HFFc6 (cell line): Measurements from ENCODE around the gene DENND1A. TPM values are rescaled to one million over a fixed set of nuclear protein-coding genes. Genes with fewer than 3 reads are reported as not detected.

ENCODE experiments used
- DNase-seq: peaks from one replicate; pipeline ENCODE4 v3.0.0-alpha.2; 2018
- H3K27ac Mint-ChIP-seq: 2 replicates; pipeline ENCODE4 v1.8.0; 2020; ENCODE audit warnings: mild to moderate bottlenecking, mixed read lengths
- H3K27me3 Mint-ChIP-seq: 2 replicates; pipeline ENCODE4 v1.8.0; 2021; ENCODE audit warnings: mild to moderate bottlenecking, moderate library complexity, mixed read lengths; ENCODE audit not compliant: insufficient read depth
- H3K36me3 Mint-ChIP-seq: 2 replicates; pipeline ENCODE4 v1.8.0; 2021; ENCODE audit warnings: low read depth, mixed read lengths
- H3K4me1 Mint-ChIP-seq: 2 replicates; pipeline ENCODE4 v1.8.0; 2020; ENCODE audit warnings: low read depth, mixed read lengths
- H3K4me3 Mint-ChIP-seq: 2 replicates; pipeline ENCODE4 v1.8.0; 2020; ENCODE audit warnings: mild to moderate bottlenecking, moderate library complexity, mixed read lengths
- H3K9me3 Mint-ChIP-seq: 2 replicates; pipeline ENCODE4 v1.8.0; 2020; ENCODE audit warnings: mild to moderate bottlenecking, mixed read lengths
- CTCF ChIP-seq: fragments of 200-600 bp; sonication (generic); IDR thresholded peaks from 2 replicates; pipeline ENCODE4 v1.5.0; 2021; ENCODE audit warnings: antibody characterized with exemption, mild to moderate bottlenecking
- total RNA-seq, 6 experiments: library from RNA; stranded (reverse); fragmentation: NEBNext Ultra II Directional; extraction: Animal tissue kit (Norgen Biotek cat#: 25700); gene quantifications; 2 replicates in 1 of 6; 3 replicates in 5 of 6; pipeline ENCODE4 v1.2.3, GENCODE V29; 2021

The DENND1A gene
- total RNA-seq, 6 experiments from 2014 or later = 25.4 to 38.3 (median 30.3) TPM

DNA sequence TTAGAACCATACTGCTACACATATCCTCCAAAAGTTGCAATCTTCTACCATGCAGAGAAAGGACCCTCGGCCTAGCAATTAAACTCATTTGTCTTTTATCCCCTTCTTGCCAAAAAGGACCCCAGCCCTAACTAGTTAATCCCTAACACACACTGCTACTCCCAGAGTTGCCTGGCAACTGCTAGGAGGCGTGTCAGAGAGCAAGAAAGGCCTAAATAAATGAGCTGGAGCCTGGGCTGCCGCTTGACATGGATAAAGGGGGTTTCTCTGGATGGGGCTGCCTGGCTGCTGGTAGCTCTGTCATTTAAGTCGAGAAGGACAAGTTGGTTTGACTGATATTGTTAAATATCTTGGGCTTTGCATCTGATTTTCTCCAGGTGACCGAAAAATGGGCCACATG, 379.1 kb downstream of the DENND1A start:
- H3K9me3 Mint-ChIP-seq = no peaks in the 10 kb centered on the region
- H3K27me3 Mint-ChIP-seq = peaks cover 3% of the 10 kb centered on the region
- H3K27ac Mint-ChIP-seq = no peak overlapping the region
- DNase-seq = no peak
- no peak overlapping the region for H3K4me3 Mint-ChIP-seq
- TF ChIP-seq CTCF = no peak
- peaks cover 6% of the 10 kb centered on the region; the same call in 1 of the 2 replicates for H3K36me3 Mint-ChIP-seq
- peaks cover 5% of the 10 kb centered on the region for H3K4me1 Mint-ChIP-seq

DNA sequence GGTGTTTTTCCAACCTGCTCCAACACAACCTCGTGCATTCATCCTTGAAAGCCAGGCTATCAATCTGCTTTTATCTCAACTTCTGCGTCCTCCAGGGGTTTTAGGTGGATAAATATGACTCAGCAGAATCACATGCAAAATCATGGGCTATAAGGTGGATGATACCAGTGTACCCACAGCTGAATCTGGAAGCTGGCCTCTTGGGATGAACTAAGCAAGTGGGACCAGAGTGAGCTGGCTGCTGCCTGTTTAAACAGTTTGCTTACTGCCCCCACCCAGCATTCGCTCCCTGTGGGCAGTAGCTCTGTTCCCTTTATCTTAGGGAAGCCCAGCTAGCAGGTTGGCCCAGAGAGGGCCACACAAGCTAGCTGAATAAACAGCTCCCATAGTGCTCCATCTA, 379.9 kb downstream of the DENND1A start:
- peaks cover 3% of the 10 kb centered on the region for H3K27me3 Mint-ChIP-seq
- H3K4me1 Mint-ChIP-seq = peaks cover 5% of the 10 kb centered on the region
- H3K27ac Mint-ChIP-seq = no peak overlapping the region
- H3K9me3 Mint-ChIP-seq = no peaks in the 10 kb centered on the region
- no peak overlapping the region for H3K4me3 Mint-ChIP-seq
- no peaks in the 10 kb centered on the region; the same call in 1 of the 2 replicates for H3K36me3 Mint-ChIP-seq
- DNase-seq = no peak
- TF ChIP-seq CTCF = no peak

- Mint-ChIP-seq H3K4me3 (no peak overlapping the region), H3K36me3 (no peaks in the 10 kb centered on the region), H3K9me3 (no peaks in the 10 kb centered on the region), H3K27me3 (peaks cover 3% of the 10 kb centered on the region), H3K27ac (no peak overlapping the region), H3K4me1 (peaks cover 5% of the 10 kb centered on the region)
- TF ChIP-seq CTCF = no peak
- no peak for DNase-seq
Observed at GRCh38 chr9:123548741-123549545, 381.0 kb downstream of the DENND1A start.

GRCh38 chr9:123544007-123544827, 385.7 kb downstream of the DENND1A start:
- Mint-ChIP-seq H3K36me3 (no peaks in the 10 kb centered on the region), H3K27me3 (no peaks in the 10 kb centered on the region; the same call in 1 of the 2 replicates), H3K4me1 (peaks cover 3% of the 10 kb centered on the region), H3K9me3 (no peaks in the 10 kb centered on the region), H3K4me3 (no peak overlapping the region), H3K27ac (no peak overlapping the region)
- TF ChIP-seq CTCF = peak; percentile 92
- peak; percentile 10 for DNase-seq

DNA sequence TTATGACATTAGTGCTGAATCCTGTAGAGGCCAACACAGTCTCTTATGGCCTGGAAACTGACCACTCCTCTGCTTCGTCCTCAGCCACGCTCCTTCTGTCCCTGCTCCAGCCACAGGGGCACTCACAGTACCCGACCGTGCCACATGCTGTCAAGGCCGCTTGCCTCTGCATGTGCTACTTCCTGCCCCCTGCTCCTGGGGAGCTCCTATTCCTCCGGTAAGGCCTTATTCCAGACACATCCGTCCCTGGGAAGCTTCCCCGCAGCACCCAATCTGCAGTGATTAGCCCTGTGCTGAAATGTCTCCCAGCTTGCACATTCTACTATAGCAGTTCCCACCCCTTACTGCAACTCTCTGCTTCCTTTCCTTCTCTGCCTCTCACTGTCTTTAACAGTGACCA, 386.4 kb downstream of the DENND1A start:
- DNase-seq = no peak
- no peaks in the 10 kb centered on the region for H3K36me3 Mint-ChIP-seq
- no peak overlapping the region for H3K4me3 Mint-ChIP-seq
- H3K9me3 Mint-ChIP-seq = no peaks in the 10 kb centered on the region
- TF ChIP-seq CTCF = no peak
- no peaks in the 10 kb centered on the region for H3K4me1 Mint-ChIP-seq
- no peaks in the 10 kb centered on the region; the same call in 1 of the 2 replicates for H3K27me3 Mint-ChIP-seq
- H3K27ac Mint-ChIP-seq = no peak overlapping the region
